MM.1S (cell line): Measurements from ENCODE around the gene IQGAP2.
"Not testable (repeated sequence)": the region's sequence is repeated elsewhere in the genome, so short reads cannot be mapped to it uniquely, and the experiment has no call there.

Experiments
- DNase-seq: peaks from one replicate; pipeline ENCODE4 v3.0.0-alpha.2; 2015
- H2AFZ ChIP-seq: fragments of 300-600 bp; sonication (generic); 2 replicates; pipeline ENCODE4 v1.6.0; 2016; ENCODE audit warnings: antibody characterized with exemption, low read length
- H3F3A ChIP-seq: fragments of 300-600 bp; sonication (generic); 2 replicates; pipeline ENCODE4 v1.6.1; 2016; ENCODE audit warnings: mild to moderate bottlenecking, antibody characterized with exemption, low read length, moderate library complexity, mixed read lengths; ENCODE audit not compliant: insufficient read depth
- H3K27ac ChIP-seq: fragments of 300-600 bp; sonication (generic); 2 replicates; pipeline ENCODE4 v1.5.1; 2016; ENCODE audit warnings: mild to moderate bottlenecking, low read length
- H3K27me3 ChIP-seq: fragments of 300-600 bp; sonication (generic); replicated peaks from 2 replicates; pipeline ENCODE4 v1.6.0; 2016; ENCODE audit warnings: low read length; ENCODE audit not compliant: insufficient read depth
- H3K36me3 ChIP-seq: fragments of 300-600 bp; sonication (generic); replicated peaks from 2 replicates; pipeline ENCODE4 v1.6.1; 2016; ENCODE audit warnings: mild to moderate bottlenecking, low read length, mixed read lengths; ENCODE audit not compliant: insufficient read depth
- H3K4me1 ChIP-seq: fragments of 300-600 bp; sonication (generic); 2 replicates; pipeline ENCODE4 v1.6.1; 2016; ENCODE audit warnings: low read length, mixed read lengths
- H3K4me2 ChIP-seq: fragments of 300-600 bp; sonication (generic); 2 replicates; pipeline ENCODE4 v1.6.0; 2016; ENCODE audit warnings: low read depth, low read length
- H3K4me3 ChIP-seq: fragments of 300-600 bp; sonication (generic); 2 replicates; pipeline ENCODE4 v1.5.1; 2016; ENCODE audit warnings: low read length, mixed read lengths
- H3K79me2 ChIP-seq: fragments of 300-600 bp; sonication (generic); 2 replicates; pipeline ENCODE4 v1.6.1; 2016; ENCODE audit warnings: mixed run types, low read length, mixed read lengths
- H3K9ac ChIP-seq: fragments of 300-600 bp; sonication (generic); 2 replicates; pipeline ENCODE4 v1.6.1; 2016; ENCODE audit warnings: low read length, mixed read lengths
- H3K9me2 ChIP-seq: fragments of 300-600 bp; sonication (generic); replicated peaks from 2 replicates; pipeline ENCODE4 v1.6.1; 2016; ENCODE audit warnings: mild to moderate bottlenecking, low read length, mixed read lengths; ENCODE audit not compliant: insufficient read depth
- H3K9me3 ChIP-seq: fragments of 300-600 bp; sonication (generic); replicated peaks from 2 replicates; pipeline ENCODE4 v1.6.1; 2016; ENCODE audit warnings: mild to moderate bottlenecking, low read length, mixed read lengths; ENCODE audit not compliant: insufficient read depth
- H4K20me1 ChIP-seq: fragments of 300-600 bp; sonication (generic); 2 replicates; pipeline ENCODE4 v1.6.1; 2016; ENCODE audit warnings: mild to moderate bottlenecking, low read length, moderate library complexity, mixed read lengths; ENCODE audit not compliant: insufficient read depth
- EZH2 ChIP-seq: fragments of 300-600 bp; sonication (generic); optimal IDR thresholded peaks from 2 replicates; pipeline ENCODE3; 2017; ENCODE audit warnings: low read depth, mild to moderate bottlenecking, antibody characterized with exemption, low read length, mixed read lengths
- EZH2phosphoT487 ChIP-seq: fragments of 300-600 bp; sonication (generic); IDR thresholded peaks from 2 replicates; pipeline ENCODE4 v1.6.1; 2018; ENCODE audit warnings: antibody characterized with exemption, low read length
- TF ChIP-seq, protein P1 (sequence below): fragments of 300-600 bp; sonication (generic); IDR thresholded peaks from 2 replicates; pipeline ENCODE4 v1.5.1; 2016; ENCODE audit warnings: antibody characterized with exemption, low read length, mixed read lengths

IQGAP2 gene

GRCh38 chr5:76679231-76679630, 276.1 kb downstream of the IQGAP2 start:
- TF ChIP-seq EZH2 (no peak), EZH2phosphoT487 (no peak)
- TF ChIP-seq, protein P1, sequence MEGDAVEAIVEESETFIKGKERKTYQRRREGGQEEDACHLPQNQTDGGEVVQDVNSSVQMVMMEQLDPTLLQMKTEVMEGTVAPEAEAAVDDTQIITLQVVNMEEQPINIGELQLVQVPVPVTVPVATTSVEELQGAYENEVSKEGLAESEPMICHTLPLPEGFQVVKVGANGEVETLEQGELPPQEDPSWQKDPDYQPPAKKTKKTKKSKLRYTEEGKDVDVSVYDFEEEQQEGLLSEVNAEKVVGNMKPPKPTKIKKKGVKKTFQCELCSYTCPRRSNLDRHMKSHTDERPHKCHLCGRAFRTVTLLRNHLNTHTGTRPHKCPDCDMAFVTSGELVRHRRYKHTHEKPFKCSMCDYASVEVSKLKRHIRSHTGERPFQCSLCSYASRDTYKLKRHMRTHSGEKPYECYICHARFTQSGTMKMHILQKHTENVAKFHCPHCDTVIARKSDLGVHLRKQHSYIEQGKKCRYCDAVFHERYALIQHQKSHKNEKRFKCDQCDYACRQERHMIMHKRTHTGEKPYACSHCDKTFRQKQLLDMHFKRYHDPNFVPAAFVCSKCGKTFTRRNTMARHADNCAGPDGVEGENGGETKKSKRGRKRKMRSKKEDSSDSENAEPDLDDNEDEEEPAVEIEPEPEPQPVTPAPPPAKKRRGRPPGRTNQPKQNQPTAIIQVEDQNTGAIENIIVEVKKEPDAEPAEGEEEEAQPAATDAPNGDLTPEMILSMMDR = no peak
- DNase-seq = no peak
- Histone ChIP-seq H3K9me2 (no peaks in the 10 kb centered on the region), H3K4me1 (no peaks in the 10 kb centered on the region), H3K27ac (no peak overlapping the region), H3K36me3 (no peaks in the 10 kb centered on the region), H3K27me3 (no peaks in the 10 kb centered on the region), H3K79me2 (no peaks in the 10 kb centered on the region), H3K9ac (no peak overlapping the region), H4K20me1 (no peaks in the 10 kb centered on the region), H2AFZ (no peak overlapping the region), H3K4me3 (no peak overlapping the region), H3F3A (no peaks in the 10 kb centered on the region), H3K4me2 (no peak overlapping the region), H3K9me3 (no peaks in the 10 kb centered on the region)

DNA sequence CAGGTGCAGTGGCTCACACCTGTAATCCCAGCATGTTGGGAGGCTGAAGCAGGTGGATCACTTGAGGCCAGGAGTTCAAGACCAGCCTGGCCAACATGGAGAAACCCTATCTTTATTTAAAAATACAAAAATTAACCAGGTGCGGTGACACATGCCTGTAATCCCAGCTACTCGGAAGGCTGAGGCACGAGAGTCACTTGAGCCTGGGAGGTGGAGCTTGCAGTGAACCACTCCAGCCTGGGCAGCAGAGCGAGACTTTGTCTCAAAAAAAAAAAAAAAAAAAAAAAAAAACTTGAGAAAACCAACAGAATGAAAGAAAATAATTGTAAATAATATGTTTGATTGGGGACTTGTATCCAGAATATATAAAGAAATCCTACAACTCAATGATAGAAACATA, 277.7 kb downstream of the IQGAP2 start:
- H3K9ac ChIP-seq, H3K27ac ChIP-seq, H3K27me3 ChIP-seq, DNase-seq, H3K9me2 ChIP-seq, H2AFZ ChIP-seq, H3K79me2 ChIP-seq, H4K20me1 ChIP-seq, H3K36me3 ChIP-seq, H3K4me3 ChIP-seq, H3F3A ChIP-seq, H3K9me3 ChIP-seq, H3K4me1 ChIP-seq, H3K4me2 ChIP-seq: not testable (repeated sequence)

DNA sequence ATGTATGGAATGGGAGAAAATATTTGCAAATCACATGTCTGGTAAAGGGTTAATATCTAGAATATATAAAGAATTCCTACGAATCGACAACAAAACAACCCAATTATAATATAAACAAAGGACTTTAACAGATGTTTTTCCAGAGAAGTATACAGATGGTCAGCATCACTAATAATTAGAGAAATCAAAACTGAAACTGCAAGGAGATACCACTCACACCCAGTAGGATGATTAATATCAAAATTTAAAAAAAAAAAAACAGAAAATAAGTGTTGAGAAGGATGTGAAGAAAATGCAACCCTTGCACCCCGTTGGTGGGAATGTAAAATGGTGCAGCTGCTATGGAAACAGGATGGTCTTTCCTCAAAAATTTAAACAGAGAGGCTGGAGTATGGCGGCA, 278.2 kb downstream of the IQGAP2 start:
- Histone ChIP-seq H2AFZ (no peak overlapping the region), H3F3A (no peaks in the 10 kb centered on the region), H3K27me3 (no peaks in the 10 kb centered on the region), H3K4me2 (no peak overlapping the region), H3K9me3 (no peaks in the 10 kb centered on the region), H3K79me2 (no peaks in the 10 kb centered on the region), H3K4me3 (no peak overlapping the region), H3K9me2 (no peaks in the 10 kb centered on the region), H3K4me1 (no peaks in the 10 kb centered on the region), H3K9ac (no peak overlapping the region), H3K27ac (no peak overlapping the region), H3K36me3 (no peaks in the 10 kb centered on the region), H4K20me1 (no peaks in the 10 kb centered on the region)
- no peak for DNase-seq
- TF ChIP-seq EZH2 (no peak), EZH2phosphoT487 (no peak)
- TF ChIP-seq, protein P1 = no peak

DNA sequence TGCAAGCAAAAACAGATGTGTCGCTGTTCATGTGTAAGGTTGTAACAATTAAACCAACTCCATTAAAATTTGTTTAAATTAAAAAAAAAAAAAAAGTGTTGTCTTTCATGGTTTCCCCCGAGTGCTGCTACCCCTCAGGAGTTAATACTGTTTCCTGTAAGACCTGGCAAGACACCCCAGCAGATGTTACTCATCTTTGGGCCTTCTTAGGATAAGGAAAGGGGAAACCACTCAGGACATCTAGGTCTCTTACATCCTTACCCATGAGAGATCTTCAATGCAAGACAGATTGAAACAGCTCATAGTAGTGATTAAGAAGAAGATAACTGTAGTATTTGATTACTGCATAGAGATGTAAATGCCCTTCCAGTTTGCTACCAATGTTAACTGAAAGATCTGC, 279.3 kb downstream of the IQGAP2 start:
- Histone ChIP-seq H3K27me3 (no peaks in the 10 kb centered on the region), H3K9me3 (no peaks in the 10 kb centered on the region), H3K4me1 (no peaks in the 10 kb centered on the region), H4K20me1 (no peaks in the 10 kb centered on the region), H3K27ac (no peak overlapping the region), H3F3A (no peaks in the 10 kb centered on the region), H3K9me2 (no peaks in the 10 kb centered on the region), H2AFZ (no peak overlapping the region), H3K36me3 (no peaks in the 10 kb centered on the region), H3K9ac (no peak overlapping the region), H3K79me2 (no peaks in the 10 kb centered on the region), H3K4me2 (no peak overlapping the region), H3K4me3 (no peak overlapping the region)
- DNase-seq = no peak
- TF ChIP-seq EZH2 (no peak), EZH2phosphoT487 (no peak)
- TF ChIP-seq, protein P1 = no peak
